Uterus (tissue), 2 donors: ENCODE data around the gene OTOP1.
"Not testable (repeated sequence)": the region's sequence is repeated elsewhere in the genome, so short reads cannot be mapped to it uniquely, and the experiment has no call there.

Experiments used
- CTCF ChIP-seq, 4 experiments: fragments of 200-600 bp in 2 of 4; fragments of 450-650 bp in 2 of 4; sonication (generic) in 2 of 4; IDR thresholded peaks; one replicate each; pipeline ENCODE4 v1.5.1; 2016 to 2019; ENCODE audit warnings: antibody characterized with exemption in 4 of 4, mild to moderate bottlenecking in 2 of 4, moderate library complexity in 1 of 4
- POLR2A ChIP-seq, 2 donors: fragments of 450-650 bp; IDR thresholded peaks; one replicate each; pipeline ENCODE4 v1.6.1; 2016; ENCODE audit warnings: antibody characterized with exemption in 2 of 2, mild to moderate bottlenecking in 1 of 2, moderate library complexity in 1 of 2

GRCh38 chr4:4188557-4188956, 38.2 kb downstream of the OTOP1 start:
- TF ChIP-seq POLR2A, CTCF (IDR thresholded peaks at IDR 0.05): not testable (repeated sequence)
